Gastrocnemius medialis (tissue), 4 donors: Measurements from ENCODE around the gene TYW1. TPM values are rescaled to one million over a fixed set of nuclear protein-coding genes. Genes with fewer than 3 reads are reported as not detected.
"Not testable (repeated sequence)": the region's sequence is repeated elsewhere in the genome, so short reads cannot be mapped to it uniquely, and the experiment has no call there.

Source experiments
- ATAC-seq, 2 donors: fragments of 150-250 bp; one replicate each; pipeline ENCODE4 v1.9.1; 2016
- DNase-seq, 2 donors: peaks; one replicate each; pipeline ENCODE4 v3.0.0-alpha.2; 2019
- H3K27ac ChIP-seq, 4 donors: fragments of 200-600 bp; sonication (generic); 1 replicate in 1 of 4; 2 replicates in 3 of 4; pipeline ENCODE4 v1.5.1; 2016 to 2018; ENCODE audit warnings: mild to moderate bottlenecking in 2 of 4, moderate library complexity in 1 of 4
- H3K27me3 ChIP-seq, 3 donors: fragments of 200-600 bp; sonication (generic) in 2 of 3; 1 replicate in 1 of 3; 2 replicates in 2 of 3; pipeline versions ENCODE4 v1.5.1 to v1.6.0; 2016 to 2019; ENCODE audit warnings: mild to moderate bottlenecking in 1 of 3, moderate library complexity in 1 of 3
- H3K36me3 ChIP-seq, 2 donors: fragments of 200-600 bp; sonication (generic) in 1 of 2; one replicate each; pipeline ENCODE4 v1.5.1; 2017 to 2018
- H3K4me1 ChIP-seq, 2 donors: fragments of 200-600 bp; sonication (generic) in 1 of 2; one replicate each; pipeline ENCODE4 v1.5.1; 2016 to 2017; ENCODE audit warnings: mild to moderate bottlenecking in 2 of 2
- H3K4me3 ChIP-seq, 4 donors: fragments of 200-600 bp; sonication (generic) in 3 of 4; 1 replicate in 1 of 4; 2 replicates in 3 of 4; pipeline ENCODE4 v1.5.1; 2016 to 2019; ENCODE audit warnings: mild to moderate bottlenecking in 2 of 4
- H3K9me3 ChIP-seq, 3 donors: fragments of 200-600 bp; sonication (generic) in 2 of 3; 1 replicate in 1 of 3; 2 replicates in 2 of 3; pipeline ENCODE4 v1.5.1; 2016 to 2019
- POLR2A ChIP-seq, 2 donors: fragments of 450-650 bp; IDR thresholded peaks; one replicate each; pipeline ENCODE4 v1.6.1; 2017; ENCODE audit warnings: antibody characterized with exemption in 2 of 2, mild to moderate bottlenecking in 2 of 2, moderate library complexity in 2 of 2
- in situ Hi-C, 4 donors: fragments of 200-750 bp; cut with MboI; loops; one replicate each; pipeline versions ENCODE4 v1.15.0 to v1.8.0; 2017; ENCODE audit warnings: low sequenced_read_pairs in 4 of 4
- intact Hi-C: fragments of 100-400 bp; cut with DNase I; formaldehyde crosslinking; loops from one replicate; pipeline ENCODE4 v1.15.1; 2023; ENCODE audit warnings: low total_unique reads
- total RNA-seq, 4 donors: library from RNA; depleted of rRNA; stranded (reverse); fragments of >200 nt; gene quantifications; one replicate each; pipeline versions ENCODE4 v1.1.0 to v1.2.3, GENCODE V29; 2016
- TF ChIP-seq, protein P1 (sequence below), 5 experiments: fragments of 450-650 bp in 3 of 5; fragments of 200-600 bp in 2 of 5; sonication (generic) in 2 of 5; IDR thresholded peaks in 4 of 5; conservative IDR thresholded peaks in 1 of 5; 1 replicate in 4 of 5; 2 replicates in 1 of 5; pipeline ENCODE4 v1.5.1; 2016 to 2019; ENCODE audit warnings: antibody characterized with exemption in 5 of 5, mild to moderate bottlenecking in 3 of 5, moderate library complexity in 3 of 5

Gene TYW1
- total RNA-seq, 4 donors from 2014 or later = 15.4 to 33.8 (median 19.7) TPM

DNA sequence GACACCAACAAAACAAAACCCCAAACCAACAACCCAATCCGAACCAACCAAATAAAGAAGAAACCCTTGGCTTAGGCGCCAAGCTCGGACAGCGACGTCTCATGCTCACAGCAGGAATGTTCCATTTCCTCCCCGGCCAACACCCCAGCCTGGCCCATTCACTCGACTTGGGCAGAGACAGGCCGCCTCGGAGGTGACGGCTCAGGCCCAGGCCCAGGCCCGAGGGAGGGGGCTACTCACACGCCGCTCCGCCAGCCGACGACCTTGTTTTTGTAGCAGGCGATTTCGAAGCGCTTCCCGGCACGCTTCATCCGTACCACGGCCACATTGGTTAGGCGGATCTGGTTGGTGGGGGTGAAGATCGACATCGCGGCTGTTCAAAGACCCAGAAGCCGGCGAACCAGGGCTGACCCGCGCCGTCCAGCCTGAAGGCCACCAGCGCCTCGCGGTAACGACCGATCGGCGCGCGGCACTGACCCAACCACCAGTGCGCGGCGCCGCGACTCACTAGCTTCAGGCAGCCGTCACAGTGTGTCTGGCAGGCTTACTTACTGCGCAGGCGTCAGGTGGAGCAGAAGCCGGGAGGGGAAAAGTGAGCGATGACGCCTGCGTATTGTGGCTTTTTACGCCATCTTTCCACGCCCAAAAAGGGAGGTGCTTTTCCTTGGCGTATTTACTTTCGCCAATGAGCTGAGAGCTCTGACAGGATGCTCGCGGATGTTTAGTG lies 1.4 kb upstream of the TYW1 start, which contains the start of gene SBDS:
TSS of gene SBDS (minus strand) at position 537 of the 727 bp plus-strand sequence. CDS start at position 368, 169 bp downstream.
- peaks cover 17 to 19% of the 10 kb centered on the region in 2 donors for H3K4me1 ChIP-seq
- ATAC-seq = peak; percentile 83
- H3K27me3 ChIP-seq, H3K9me3 ChIP-seq, in situ Hi-C loops: not testable (repeated sequence)
- peak; percentile 95 to 98 for DNase-seq
- peaks cover 0 to 35% of the 10 kb centered on the region in 2 donors for H3K36me3 ChIP-seq
- intact Hi-C loops = loop anchor here (1.0 to 10.0 kb wide), 4 partner anchors 153 to 440 kb away; partner anchors contain the start of gene KCTD7
- peak; percentile 97 to 98 for TF ChIP-seq POLR2A (IDR thresholded peaks at IDR 0.05)
- H3K27ac ChIP-seq = peak within 1 kb of the TSS; percentile 97 to 100 (median 98)
- peak within 1 kb of the TSS; percentile 77 to 96 (median 93) for H3K4me3 ChIP-seq

DNA sequence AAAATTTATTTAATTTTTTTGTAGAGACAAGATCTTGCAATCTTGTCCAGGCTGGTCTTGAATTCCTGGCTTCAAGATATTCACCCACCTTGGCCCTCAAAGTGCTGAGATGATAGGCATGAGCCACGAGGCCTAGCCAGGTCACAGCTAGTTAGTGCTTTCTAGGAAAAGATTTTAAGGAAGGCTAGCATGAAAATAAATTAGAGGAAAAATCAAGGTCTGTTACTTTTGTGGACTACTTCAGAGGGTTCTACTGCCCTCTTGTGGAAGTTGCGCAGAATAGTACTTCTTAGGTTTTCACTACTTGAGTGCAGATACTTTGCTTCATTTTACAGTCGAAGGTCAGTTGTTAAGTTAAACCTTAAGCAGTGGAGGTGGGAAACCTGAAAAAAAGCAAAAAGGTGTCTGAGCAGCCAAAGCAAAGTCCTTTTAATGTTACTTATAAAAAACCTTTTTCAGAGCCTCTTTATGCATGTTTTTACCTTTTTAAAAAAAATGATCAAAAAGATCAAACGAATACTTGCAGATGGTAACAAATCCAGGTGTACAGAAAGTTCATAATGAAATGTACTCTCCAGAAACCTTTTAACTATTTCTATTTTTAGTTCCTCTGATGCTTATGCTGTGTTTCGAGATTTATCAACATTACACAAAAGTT lies 4.1 kb downstream of the TYW1 start:
- H3K9me3 ChIP-seq, in situ Hi-C loops, H3K4me3 ChIP-seq, H3K27me3 ChIP-seq, DNase-seq, intact Hi-C loops, ATAC-seq, H3K4me1 ChIP-seq, H3K27ac ChIP-seq, H3K36me3 ChIP-seq: not testable (repeated sequence)
- TF ChIP-seq, protein P1, sequence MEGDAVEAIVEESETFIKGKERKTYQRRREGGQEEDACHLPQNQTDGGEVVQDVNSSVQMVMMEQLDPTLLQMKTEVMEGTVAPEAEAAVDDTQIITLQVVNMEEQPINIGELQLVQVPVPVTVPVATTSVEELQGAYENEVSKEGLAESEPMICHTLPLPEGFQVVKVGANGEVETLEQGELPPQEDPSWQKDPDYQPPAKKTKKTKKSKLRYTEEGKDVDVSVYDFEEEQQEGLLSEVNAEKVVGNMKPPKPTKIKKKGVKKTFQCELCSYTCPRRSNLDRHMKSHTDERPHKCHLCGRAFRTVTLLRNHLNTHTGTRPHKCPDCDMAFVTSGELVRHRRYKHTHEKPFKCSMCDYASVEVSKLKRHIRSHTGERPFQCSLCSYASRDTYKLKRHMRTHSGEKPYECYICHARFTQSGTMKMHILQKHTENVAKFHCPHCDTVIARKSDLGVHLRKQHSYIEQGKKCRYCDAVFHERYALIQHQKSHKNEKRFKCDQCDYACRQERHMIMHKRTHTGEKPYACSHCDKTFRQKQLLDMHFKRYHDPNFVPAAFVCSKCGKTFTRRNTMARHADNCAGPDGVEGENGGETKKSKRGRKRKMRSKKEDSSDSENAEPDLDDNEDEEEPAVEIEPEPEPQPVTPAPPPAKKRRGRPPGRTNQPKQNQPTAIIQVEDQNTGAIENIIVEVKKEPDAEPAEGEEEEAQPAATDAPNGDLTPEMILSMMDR (IDR thresholded peaks at IDR 0.05 in 4 of 5, conservative IDR thresholded peaks at IDR 0.05 in 1 of 5) = peak in 2 of 5 experiments; percentile 31 to 55

DNA sequence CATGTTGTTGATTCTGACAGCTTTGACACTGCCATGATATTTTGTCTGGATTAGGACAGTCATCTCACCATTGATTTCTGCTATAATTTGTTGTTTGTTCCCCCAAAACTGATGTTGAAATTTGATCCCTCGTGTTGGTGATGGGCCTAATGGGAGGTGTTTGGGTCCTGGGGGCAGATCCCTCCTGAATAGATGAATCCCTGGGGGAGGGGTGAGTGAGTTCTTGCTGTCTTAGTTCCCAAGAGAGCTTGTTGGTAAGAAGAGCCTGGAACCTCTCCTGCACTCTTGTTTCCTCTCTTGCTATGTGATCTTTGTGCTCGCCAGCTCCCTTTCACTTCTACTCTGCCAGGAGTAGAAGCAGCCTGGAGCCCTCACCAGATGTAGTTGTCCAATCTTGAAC lies 7.5 kb downstream of the TYW1 start:
- peak in 1 of 2 donors; percentile 35 for ATAC-seq
- DNase-seq, intact Hi-C loops, H3K9me3 ChIP-seq, H3K27me3 ChIP-seq, H3K36me3 ChIP-seq, in situ Hi-C loops, H3K4me3 ChIP-seq, H3K4me1 ChIP-seq: not testable (repeated sequence)
- H3K27ac ChIP-seq = peak overlapping the region in 1 of 4 donors; percentile 4

DNA sequence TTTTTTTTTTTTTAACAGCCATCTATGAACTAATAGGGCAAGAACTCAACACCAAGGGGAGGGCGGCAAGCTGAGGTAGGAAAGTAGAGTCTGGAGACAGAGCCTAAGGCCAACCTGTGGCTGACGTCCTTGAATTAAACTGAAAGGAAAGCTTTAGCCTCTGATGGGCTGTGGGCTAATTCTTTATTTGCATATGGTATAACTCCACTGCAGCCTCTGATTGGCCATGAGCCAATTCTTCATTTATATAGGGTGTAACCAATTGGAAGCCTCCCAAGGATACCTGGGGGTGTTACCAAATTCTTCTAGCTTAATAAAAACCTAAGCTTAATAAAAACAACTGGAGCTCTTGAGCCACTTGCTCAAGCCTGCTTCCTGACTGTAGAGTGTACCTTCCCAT lies 10.3 kb downstream of the TYW1 start:
- intact Hi-C loops = no loop called here
- no peaks in the 10 kb centered on the region for H3K27me3 ChIP-seq
- H3K4me3 ChIP-seq = no peak overlapping the region
- ATAC-seq (no peak), DNase-seq (no peak)
- peaks cover 0 to 3% of the 10 kb centered on the region in 2 donors for H3K4me1 ChIP-seq
- H3K36me3 ChIP-seq = peaks cover 0 to 27% of the 10 kb centered on the region in 2 donors
- H3K9me3 ChIP-seq = no peaks in the 10 kb centered on the region
- TF ChIP-seq, protein P1 (IDR thresholded peaks at IDR 0.05 in 4 of 5, conservative IDR thresholded peaks at IDR 0.05 in 1 of 5) = no peak
- TF ChIP-seq POLR2A (IDR thresholded peaks at IDR 0.05) = no peak
- in situ Hi-C loops = no loop called here
- H3K27ac ChIP-seq = no peak overlapping the region

DNA sequence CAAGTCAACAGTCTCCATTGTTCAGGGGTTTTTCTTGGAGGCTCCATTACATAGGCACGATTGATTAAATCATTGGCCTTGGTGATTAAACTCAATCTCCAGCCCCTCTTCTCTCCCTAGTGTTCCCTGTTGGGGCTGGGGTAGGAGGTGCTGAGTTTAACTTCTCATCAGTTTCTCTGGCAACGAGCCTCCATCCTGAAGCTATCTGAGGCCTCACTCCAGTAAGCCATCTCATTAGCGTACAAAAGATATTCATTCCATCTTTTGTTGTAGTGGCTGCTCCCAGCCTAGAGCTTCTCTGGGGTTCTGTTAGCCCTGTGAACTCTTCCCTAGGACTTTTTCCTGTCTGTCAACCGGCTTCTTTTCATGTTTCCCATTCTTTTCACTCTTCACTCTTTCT lies 11.6 kb downstream of the TYW1 start:
- no peaks in the 10 kb centered on the region for H3K27me3 ChIP-seq
- no peaks in the 10 kb centered on the region for H3K4me1 ChIP-seq
- intact Hi-C loops = no loop called here
- H3K4me3 ChIP-seq = no peak overlapping the region
- no peak overlapping the region for H3K27ac ChIP-seq
- no peak for TF ChIP-seq POLR2A (IDR thresholded peaks at IDR 0.05)
- TF ChIP-seq, protein P1 (IDR thresholded peaks at IDR 0.05 in 4 of 5, conservative IDR thresholded peaks at IDR 0.05 in 1 of 5) = no peak
- ATAC-seq = no peak
- in situ Hi-C loops = no loop called here
- no peak for DNase-seq
- H3K36me3 ChIP-seq = peaks cover 0 to 40% of the 10 kb centered on the region in 2 donors
- H3K9me3 ChIP-seq = no peaks in the 10 kb centered on the region

DNA sequence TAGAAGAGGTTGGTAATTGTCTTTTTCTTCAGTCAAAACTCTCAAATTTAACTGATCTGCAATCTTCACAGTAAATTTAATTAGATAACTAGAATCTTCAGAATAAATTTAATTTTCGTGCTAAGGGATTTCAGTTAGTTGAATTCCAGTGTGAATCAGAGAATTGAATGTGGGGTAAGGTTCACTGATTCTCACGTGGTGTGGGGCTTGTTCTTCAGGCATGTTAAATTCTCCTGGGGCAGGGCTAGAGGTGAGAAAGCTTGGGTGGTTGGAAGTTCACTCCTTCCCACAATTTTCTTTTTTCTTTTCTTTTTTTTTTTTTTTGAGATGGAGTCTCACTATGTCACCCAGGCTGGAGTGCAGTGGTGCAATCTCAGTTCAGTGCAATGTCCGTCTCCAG lies 13.0 kb downstream of the TYW1 start:
- H3K4me3 ChIP-seq, in situ Hi-C loops, DNase-seq, H3K9me3 ChIP-seq, H3K27ac ChIP-seq, intact Hi-C loops, ATAC-seq, H3K4me1 ChIP-seq, H3K27me3 ChIP-seq: not testable (repeated sequence)
- peaks cover 0 to 53% of the 10 kb centered on the region in 2 donors for H3K36me3 ChIP-seq

DNA sequence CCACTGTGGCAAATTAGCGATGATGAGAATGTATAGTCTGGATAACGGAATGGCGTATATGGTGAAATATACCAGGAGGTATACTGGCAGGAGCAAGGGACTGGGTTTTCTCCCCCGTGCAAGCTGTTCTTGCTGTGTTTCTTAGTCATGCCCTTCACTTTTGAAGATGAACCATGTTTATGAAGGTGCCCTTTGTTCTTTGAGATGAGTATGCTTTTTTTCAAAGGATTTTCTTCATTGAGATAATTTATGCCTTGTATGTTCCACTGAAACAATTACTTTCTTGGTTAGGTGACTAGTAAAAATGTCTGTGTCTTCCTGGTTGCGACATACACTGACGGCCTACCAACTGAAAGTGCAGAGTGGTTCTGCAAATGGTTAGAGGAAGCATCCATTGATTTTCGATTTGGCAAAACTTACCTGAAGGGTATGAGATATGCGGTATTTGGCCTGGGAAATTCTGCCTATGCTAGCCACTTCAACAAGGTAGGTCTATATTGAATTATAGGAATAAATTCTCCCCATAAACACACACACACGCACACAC lies 17.5 kb downstream of the TYW1 start:
- H3K4me1 ChIP-seq, DNase-seq, H3K4me3 ChIP-seq, in situ Hi-C loops, H3K27ac ChIP-seq, intact Hi-C loops, H3K9me3 ChIP-seq, ATAC-seq, H3K27me3 ChIP-seq: not testable (repeated sequence)
- H3K36me3 ChIP-seq = peaks cover 0 to 70% of the 10 kb centered on the region in 2 donors

DNA sequence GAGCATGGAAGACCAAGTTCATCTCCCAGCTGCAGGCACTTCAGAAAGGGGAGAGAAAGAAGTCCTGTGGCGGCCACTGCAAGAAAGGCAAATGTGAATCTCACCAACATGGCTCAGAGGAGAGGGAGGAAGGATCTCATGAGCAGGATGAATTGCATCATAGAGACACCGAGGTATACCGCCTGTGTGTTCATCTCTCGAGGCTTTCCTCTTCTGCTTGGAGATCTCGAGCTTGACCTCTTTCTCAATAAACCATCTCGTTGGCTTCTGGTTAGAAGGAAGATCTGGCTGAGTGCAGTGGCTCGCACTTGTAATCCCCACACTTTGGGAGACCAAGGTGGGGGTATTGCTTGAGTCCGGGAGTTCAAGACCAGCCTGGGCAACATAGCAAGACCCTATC lies 21.3 kb downstream of the TYW1 start:
- H3K27me3 ChIP-seq, ATAC-seq, intact Hi-C loops, H3K27ac ChIP-seq, H3K4me3 ChIP-seq, DNase-seq, in situ Hi-C loops, H3K4me1 ChIP-seq, H3K9me3 ChIP-seq: not testable (repeated sequence)
- peaks cover 4 to 65% of the 10 kb centered on the region in 2 donors for H3K36me3 ChIP-seq
